Iris pigment epithelial cell (primary cell): Measurements from ENCODE around the gene NDFIP2.
A peak's percentile ranks its signal among the peaks of the same experiment; 100 is the strongest.

Experiments used
- DNase-seq: peaks from one replicate; pipeline ENCODE4 v3.0.0-alpha.2; 2011; ENCODE audit warnings: low read depth

The NDFIP2 gene

DNA sequence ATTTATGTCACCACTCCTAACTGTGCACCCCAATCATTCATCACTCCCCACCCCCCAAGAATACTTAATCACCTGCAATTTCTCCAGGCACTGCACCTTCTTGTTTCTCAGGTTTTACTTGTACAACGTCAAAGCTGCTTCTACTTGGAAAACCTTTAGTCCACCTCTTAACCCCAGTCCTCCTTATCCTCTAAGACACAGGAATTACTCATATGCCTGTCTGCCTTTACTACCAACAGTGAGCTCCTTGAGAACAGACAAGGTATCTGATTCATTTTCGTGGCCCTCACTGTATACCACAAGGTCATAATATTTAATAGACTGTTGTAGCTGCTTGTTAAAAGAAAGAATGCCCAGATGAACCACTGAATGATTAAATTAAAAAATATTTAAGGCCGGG, 21.0 kb upstream of the NDFIP2 start:
- DNase-seq: peak; percentile 59

DNA sequence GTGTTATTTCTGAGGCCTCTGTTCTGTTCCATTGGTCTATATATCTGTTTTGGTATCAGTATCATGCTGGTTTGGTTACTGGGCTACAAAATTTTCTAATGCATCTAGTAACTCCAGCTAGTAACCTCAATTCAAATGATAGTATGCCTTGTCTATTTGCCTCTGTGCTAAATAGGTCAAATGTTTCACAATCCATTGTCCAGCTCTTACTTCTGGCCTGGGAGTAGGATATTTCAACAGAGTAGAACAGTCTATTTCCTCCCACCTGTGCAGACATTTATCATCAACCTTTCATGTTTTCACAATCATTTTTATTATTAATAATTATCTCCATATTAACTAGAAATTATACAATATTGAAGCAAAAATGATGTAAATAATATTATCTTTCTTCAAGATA, 18.1 kb upstream of the NDFIP2 start:
- no peak for DNase-seq

DNA sequence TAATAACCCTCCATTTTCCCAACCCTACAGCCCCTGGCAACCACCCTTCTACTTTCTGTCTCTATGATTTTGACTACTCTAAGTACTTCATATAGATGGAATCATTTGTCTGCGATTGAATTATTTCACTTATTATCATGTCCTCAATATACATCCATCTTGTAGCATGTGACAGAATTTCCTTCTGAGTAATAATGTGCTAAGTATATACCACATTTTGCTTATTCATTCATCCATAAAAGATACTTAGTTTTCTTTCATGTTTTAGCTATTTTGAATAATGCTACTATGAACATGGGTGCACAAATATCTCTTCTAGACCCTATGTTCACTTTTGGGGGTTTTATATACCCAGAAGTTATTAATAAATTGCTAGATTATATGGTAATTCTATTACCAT, 17.4 kb upstream of the NDFIP2 start:
- no peak for DNase-seq

DNA sequence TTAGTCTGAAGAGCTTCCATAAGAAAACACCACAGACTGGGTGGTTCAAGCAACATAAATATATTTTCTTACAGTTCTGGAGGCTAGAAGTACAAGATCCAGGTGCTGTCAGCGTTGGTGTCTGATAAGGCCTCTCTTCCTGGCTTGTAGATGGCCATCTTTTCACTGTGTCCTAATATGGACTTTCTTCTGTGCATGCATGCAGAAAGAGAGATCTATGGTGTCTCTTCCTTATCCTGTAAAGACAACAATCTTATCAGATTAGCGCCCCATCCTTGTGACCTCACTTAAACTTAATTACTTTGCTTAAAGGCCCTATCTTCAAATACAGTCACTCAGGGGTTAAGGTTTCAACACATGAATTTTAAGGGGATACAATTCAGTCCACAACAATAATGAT, 14.1 kb upstream of the NDFIP2 start:
- no peak for DNase-seq

DNA sequence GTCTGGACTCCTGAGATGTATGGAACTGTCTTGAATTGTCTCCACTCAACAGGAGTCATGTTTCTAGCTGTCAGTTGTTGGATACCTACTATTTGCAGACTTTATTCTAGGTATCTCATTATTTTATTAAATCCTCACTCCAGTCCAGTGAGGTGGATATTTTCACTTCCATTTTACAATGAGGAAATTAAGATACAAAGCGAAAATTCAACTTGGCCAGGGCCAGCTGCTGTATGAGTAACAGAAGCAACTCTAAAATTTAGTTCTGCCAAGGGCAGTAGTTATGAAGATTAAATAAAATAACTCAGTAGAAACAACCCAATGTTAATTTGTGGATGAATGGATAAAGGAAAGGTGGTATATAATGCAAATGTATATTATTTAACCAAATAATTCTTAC, 12.6 kb upstream of the NDFIP2 start:
- DNase-seq: no peak

DNA sequence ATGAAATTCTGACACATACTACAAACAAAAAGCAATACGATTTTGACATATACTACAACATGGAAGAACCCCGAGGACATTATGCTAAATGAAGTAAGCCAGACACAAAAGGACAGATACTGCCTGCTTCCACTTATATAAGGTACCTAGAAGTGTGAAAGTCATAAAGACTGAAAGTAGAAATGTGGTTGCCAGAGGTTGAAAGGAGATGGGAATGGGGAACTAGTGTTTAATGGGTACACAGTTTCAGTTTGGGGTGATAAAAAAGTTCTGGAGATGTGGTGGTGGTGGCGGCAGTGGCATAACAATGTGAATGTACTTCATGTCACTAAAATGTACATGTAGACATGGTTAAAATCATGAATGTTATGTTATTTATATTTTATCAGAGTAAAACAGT, 12.1 kb upstream of the NDFIP2 start:
- no peak for DNase-seq

DNA sequence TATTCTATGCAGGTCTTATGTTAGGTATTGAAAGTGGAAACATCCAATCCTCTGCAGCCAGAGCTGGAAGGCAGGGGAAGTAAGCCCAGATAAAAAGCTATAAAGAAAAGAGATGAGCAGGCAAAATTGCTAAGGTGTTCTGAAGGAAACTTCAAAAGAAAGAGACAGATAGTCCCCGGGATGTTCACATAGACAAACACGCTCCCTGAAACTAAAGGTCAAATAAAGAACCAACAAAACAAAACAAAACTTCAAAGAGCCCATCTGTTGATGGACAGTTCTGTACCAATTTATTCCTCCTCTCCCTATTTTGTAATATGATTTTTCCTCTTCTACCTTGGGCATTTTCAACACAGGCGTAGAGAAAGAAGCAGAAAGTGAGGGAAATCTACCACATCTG, 11.3 kb upstream of the NDFIP2 start:
- DNase-seq: no peak

DNA sequence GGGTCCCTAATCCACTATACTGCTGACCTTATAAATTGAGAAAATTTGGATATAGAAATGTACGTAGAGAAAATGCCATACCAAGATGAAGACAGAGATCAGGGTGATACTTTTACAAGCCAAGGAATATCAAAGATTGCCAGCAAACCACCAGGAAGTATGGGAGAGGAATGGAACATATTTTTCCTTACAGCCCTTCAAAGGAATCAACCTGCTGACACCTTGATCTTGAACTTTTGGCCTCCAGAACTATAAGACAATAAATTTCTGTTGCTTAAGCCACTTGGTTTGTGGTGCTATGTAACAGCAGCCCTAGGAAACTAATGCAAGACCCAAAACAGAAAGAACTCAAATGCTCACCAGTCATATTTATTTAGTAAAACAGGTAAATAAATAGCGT, 10.3 kb upstream of the NDFIP2 start:
- DNase-seq: no peak

DNA sequence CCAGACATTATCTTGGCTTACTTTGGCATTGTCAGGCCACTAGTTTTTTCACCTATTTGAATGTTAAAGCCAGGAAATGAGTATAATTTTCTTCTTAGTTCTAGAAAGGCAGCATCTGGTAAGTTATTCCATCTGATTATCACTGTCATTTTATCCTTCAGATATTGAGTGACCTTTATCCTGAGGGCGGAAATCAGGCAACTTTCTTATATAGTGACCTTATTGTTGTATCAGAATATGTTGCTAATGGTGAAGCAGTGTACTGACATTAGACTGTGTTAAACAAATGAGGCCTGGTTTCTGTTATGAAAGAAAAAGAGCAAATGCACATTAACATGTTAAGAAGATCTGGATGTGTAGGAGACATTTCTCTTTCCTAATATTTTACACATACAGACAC, 5.4 kb upstream of the NDFIP2 start:
- DNase-seq: no peak

DNA sequence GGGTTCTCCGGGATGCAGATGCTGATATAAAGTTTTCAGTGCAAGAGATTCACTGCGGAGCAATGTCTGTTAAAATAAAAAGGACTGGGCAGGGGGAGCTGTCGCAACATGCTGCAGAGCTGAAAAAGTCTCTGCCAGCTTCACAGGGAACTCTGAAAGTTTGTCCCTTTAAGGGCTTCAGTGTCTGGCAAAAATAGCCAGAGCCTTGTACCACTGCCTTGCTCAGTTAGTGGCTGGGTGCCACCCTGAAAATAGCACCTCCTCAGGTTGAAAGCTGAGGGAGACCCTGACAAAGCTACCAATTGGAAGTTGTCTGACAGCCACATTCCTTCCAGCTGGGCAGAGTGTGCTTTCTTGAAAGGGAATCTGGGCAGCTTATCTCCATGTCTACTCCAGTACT, 3.0 kb upstream of the NDFIP2 start:
- DNase-seq: no peak

DNA sequence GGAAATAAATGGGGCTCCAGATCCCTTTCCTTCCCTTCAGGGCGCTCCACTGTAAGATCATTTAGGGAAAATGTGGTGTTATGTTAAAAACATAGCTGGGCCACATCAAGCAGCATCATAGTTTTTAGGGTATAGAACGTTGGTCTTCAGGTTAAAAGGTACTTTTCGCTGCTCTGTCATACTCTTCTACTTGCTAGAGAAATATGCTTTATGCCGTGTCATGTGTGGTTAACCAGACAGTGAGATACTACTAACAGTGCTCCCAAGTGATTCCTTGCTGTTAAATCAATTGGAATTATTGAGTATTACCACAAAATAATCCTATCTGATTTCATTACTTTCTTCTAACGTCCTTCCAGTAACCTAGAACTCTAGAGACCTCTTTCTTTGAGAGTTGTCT, 1.1 kb upstream of the NDFIP2 start:
- DNase-seq: no peak

DNA sequence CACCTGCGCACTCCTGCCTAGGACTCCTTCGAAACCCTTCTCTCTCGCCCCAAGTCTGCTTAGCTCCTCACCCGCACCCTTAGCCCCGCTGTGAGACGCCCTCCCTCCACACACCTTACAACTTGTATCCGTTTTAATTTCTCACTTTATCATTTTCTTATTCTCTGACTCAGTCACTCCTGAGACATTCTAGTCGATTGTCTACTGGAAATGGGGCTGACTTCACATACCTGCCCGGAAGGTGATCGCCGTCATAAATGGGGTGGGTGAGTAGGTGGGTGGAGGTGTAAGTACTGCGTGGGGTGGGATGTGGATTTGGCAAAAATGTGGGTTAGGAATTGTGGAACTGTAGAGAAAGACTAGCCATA, 714 bp downstream of the NDFIP2 start:
- no peak for DNase-seq

DNA sequence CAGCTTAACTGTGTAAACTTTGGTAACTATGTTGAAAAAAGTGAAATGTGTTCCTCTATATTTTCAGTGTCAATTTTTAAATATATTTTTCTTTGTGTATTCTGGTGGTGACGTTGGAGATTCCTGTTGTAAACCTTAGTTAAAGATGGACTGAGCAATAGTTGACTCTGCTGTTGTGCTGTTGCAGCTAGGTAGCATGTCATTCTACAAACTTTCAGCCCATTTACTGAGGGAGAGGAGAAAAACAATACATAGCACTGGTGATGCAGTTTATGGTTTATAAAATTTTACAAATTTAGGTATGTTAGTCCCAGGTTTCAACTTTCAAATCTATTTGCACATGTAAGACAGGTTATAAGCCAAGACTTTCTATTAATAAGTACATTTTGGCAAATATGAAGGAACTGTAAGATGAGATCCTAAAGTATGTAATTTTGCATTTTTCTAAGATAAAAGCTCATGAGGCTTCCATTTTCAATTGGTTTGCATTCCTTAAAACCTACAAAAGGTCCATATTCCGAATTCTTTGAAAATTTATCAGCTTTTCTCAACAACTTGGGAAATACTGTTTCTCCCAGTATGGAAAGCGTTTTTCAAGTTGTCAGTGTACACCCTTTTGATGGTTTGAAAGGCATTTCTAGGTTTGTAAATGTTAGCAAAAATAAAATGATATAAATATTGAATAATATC, 1.5 kb downstream of the NDFIP2 start:
- peak; percentile 49 for DNase-seq

DNA sequence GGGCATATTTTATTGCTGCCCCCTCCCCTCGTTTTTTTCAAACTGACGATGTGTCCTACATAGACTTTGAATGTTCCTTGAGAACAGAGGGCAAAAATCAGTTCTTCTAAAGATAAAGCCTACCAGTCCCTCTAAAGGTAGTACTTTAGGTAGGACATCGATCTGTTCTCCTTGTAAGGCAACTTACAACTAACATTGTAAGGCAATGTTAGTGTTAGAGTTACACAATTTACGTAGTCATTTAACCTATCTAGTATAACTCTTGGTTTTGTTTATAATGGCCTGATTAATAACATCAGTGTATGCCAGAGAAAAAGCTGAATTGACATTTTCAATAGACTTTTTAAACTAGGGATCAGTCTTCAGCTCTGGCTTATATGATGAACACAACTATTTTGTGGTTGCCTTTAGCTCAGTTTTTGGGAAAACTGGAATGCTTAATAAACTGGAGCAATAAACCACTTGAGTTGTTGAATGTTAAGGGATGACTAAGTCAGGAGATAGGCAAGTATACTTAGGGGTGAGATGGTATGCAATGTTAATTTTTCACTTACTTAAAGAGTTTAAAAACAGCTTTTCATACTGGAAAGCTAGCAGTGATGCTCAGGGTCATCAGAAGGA, 2.2 kb downstream of the NDFIP2 start:
- peak; percentile 81 for DNase-seq

DNA sequence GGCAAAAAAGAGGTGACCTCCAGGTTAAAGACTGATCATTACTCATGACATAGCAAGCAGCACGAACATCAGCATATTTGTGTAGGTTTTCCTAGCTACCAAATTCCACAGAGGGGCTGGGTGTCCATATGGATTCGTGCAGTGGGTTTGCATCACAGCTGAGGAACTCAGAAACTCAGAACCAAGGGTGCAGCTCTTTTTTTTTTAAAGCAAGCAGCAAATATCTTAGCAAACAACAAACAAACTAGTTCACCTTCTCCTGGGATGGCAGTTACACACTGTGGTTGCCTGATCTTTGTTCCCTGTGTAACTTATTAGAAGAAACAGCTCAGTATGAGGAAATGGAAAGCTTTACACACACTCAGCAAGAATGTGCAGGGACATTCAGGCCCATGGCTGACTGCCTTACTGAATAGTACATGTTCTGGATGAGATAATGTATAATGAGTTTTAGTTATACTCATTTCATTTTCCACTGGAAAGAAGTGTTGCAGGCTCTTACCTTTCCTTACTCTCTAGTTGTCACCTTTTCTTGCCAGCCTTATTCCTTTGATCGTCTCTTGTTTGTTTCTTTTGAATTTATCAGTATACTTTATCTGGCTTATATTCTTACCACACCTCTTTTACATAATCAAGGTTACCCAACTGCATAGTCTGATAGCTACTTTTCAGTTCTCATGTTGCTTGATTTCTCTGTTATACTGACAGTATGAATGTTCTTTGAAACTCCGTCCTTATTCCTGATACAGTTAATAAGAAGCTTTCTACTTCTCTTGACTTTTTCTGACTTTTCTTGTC, 4.3 kb downstream of the NDFIP2 start:
- peak; percentile 93 for DNase-seq

DNA sequence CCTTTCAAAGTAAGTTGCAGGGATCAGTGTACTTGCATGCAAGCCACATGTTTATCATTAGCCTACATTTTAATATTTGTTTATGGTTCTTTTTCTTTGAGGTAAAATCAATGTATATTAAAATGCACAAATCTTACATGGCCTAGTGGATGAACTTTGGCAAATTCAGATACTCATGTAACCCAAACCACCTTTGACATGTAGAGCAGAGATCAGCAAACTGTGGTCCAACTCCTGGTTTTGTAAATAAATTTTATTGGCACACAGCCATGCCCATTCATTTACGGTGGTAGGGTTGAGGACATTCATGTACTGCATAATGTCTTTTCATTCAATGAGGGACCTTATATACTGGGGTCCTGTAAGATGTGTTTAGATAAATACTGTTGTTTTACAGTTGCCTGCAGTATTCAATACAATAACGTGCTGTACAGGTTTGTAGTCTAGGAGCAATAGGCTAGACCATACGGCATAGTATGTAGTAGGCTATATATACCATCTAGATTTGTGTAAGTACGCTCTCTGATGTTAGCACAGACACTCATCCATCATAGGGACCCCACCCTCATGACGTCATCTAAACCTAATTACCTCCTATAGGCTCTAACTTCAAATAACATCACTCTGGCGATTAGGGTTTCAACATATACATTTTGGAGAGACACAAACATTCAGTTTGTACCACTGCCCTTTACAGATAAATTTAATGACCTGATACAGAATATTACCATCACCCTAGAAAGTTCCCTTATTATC, 5.7 kb downstream of the NDFIP2 start:
- no peak for DNase-seq

DNA sequence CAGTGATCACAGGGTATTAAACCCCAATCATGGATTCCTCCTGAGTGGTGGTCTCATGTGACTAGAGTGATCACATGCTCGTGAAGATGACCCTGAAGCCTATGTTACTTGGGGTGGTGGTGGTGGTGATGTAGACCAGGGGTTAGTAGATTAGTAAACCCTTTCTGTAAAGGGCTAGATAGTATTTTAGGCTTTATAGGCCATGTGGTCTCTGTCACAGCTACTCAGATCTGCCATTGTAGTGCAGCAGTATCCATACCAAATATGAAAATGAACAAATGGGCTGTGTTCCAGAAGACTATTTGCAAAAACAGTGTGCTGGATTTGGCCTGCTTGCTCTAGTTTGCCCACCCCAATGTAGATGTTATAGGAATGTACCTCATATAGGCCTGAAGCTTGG, 9.4 kb downstream of the NDFIP2 start:
- no peak for DNase-seq

DNA sequence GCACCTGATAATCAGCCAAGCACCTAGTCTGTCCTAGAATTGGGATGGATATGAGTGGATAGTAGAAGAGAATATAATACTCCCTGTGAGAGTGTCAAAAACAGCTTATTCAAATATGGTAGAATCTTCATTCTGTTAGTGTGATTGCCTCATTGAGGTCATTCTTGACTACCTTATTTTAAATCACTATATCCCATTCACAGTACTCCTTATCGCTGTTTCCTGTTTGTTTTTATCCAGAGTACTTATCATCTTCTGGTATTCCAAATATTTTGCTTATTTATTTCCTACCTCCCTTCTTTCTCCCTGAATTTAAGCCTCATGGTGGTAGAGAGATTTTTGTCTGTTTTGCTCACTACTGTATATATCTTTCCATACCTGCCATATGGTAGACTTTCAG, 9.9 kb downstream of the NDFIP2 start:
- DNase-seq: peak; percentile 33

DNA sequence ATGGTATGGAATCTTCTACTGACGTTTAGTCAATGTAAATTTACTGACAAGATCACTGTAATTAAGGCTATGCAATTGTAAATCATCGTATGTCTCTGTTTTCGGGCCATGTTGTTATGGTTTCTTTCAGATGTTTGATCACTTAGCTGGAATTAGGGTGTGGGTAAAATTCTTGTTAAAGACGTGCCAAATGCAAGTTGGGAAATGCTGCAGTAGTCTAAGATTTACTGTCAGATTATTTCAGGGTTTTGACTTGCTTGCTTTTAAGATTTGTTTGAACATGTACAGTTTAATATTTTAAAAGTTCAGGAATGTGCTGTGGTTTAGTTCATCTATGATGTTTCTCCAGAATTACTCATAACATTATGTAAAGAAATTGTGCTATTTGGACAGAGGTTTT, 10.8 kb downstream of the NDFIP2 start:
- DNase-seq: peak; percentile 90

DNA sequence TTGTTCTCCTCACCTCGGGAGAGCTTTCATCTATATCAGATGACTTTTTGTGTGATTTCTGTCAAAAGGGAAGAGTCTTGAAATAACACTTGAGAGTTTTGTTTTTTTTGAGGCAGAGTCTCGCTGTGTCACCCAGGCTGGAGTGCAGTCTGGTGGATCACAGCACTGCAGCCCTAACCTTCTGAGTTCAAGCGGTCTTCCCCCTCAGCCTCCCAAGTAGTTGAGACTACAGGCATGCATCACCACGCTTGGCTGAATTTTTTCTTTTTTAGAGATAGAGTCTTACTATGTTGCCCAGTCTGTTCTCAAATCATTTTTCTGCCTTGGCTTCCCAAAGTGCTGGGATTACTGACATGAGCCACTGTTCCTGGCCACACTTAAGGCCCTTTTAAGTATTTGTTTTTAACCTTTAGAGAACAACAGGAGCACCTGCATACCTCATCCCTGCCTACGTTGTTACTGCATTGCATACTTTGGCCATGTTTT, 11.4 kb downstream of the NDFIP2 start:
- peak; percentile 60 for DNase-seq

DNA sequence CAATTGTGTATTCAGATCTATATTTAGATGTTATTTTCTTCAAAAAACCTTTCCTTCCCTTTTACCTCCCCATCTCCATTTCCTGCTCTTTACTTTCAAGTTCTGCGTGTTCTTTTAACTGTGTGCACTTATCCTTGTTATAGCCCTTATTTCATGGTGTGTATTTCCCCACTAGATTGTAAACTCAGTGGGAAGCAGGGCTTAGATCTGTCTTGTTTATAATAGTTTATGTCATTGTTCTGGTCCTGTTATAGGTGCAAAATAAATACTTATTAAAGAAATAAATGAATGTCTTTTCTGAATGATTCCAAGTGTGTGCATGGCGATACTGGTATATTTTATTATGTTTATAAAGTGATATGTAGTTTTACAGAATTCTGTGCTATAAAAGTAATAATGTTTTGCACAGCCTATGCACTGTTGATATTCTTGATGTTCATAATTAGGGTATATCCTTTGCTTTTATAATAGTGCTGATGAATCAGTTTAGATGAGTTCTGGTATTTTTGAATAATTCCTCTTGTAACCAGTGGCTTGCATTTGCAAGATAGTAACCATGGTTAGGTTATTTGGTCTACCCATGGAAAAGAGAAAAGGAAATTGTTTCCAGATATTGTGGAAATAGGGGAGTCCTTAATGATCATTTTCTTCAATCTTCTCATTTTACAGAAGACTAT, 12.1 kb downstream of the NDFIP2 start:
- DNase-seq: no peak

DNA sequence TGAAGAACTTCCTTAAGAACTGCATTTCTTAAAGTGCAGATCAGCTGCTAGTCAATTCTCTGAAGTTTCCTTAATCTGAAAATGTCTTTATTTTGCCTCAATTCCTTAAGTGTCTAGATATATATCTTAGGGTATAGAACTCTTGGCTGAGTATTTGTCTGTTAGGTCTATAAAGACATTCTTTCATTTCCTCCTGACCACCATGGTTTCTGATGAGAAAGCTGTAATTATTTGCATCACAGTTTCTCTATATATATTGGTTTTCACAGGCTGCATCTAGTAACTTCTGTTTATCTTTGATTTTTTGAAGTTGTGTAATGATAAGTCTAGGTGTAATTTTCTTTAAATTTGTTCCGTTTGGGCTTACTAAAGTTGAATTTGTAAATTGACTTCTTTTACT, 15.2 kb downstream of the NDFIP2 start:
- DNase-seq: no peak
